CD4-positive, alpha-beta T cell (primary cell): ENCODE results near the gene GALNT3. TPM values are rescaled to one million over a fixed set of nuclear protein-coding genes. Genes with fewer than 3 reads are reported as not detected.

Experiments used
- ATAC-seq: fragments of 200-7000 bp; cut with Tn5 transposase; one replicate; pipeline ENCODE4 v1.10.0; 2022; ENCODE audit warnings: mild to moderate bottlenecking; ENCODE audit not compliant: poor library complexity
- CTCF ChIA-PET: fragments of 350-600 bp; sonication (Branson Sonifier 250); formaldehyde crosslinking; loops from one replicate; lab custom pipeline; 2021; ENCODE audit warnings: antibody characterized with exemption, inconsistent platforms; lab: Charles Lee
- POLR2A ChIA-PET: fragments of 350-600 bp; sonication (Branson Sonifier 250); formaldehyde crosslinking; loops from one replicate; lab custom pipeline; 2021; ENCODE audit warnings: antibody characterized with exemption, inconsistent platforms; lab: Charles Lee
- DNase-seq, 14 experiments: peaks; one replicate each; pipeline ENCODE4 v3.0.0-alpha.2; 2013 to 2020; ENCODE audit warnings: mixed read lengths in 2 of 14
- H3K27ac ChIP-seq, 2 donors: one replicate each; pipeline versions ENCODE4 v1.5.1 to v1.7.0; 2013; ENCODE audit warnings: low read length in 2 of 2, low read depth in 1 of 2, mild to moderate bottlenecking in 1 of 2
- H3K27me3 ChIP-seq, 2 experiments: 1 replicate in 1 of 2; 2 replicates in 1 of 2; pipeline versions ENCODE4 v1.6.1 to v1.7.0; 2013; ENCODE audit warnings: low read length in 2 of 2, control low read depth in 1 of 2, mild to moderate bottlenecking in 1 of 2, moderate library complexity in 1 of 2; ENCODE audit not compliant: insufficient read depth in 2 of 2, control insufficient read depth in 1 of 2
- H3K36me3 ChIP-seq: one replicate; pipeline ENCODE4 v1.6.1; 2013; ENCODE audit warnings: low read length, control low read depth; ENCODE audit not compliant: insufficient read depth
- H3K4me1 ChIP-seq: one replicate; pipeline ENCODE4 v1.6.1; 2013; ENCODE audit warnings: low read length, control low read depth; ENCODE audit not compliant: insufficient read depth
- H3K4me3 ChIP-seq: one replicate; pipeline ENCODE4 v1.5.1; 2013; ENCODE audit warnings: mild to moderate bottlenecking, low read length, moderate library complexity
- H3K9me3 ChIP-seq, 2 experiments: 1 replicate in 1 of 2; 2 replicates in 1 of 2; pipeline versions ENCODE4 v1.6.1 to v1.7.0; 2013; ENCODE audit warnings: low read length in 2 of 2, mild to moderate bottlenecking in 2 of 2, control low read depth in 1 of 2, moderate library complexity in 1 of 2; ENCODE audit not compliant: control insufficient read depth in 1 of 2, insufficient read depth in 1 of 2
- H3K27ac Mint-ChIP-seq: one replicate; pipeline ENCODE4 v1.8.0; 2020; ENCODE audit warnings: mixed read lengths
- H3K27me3 Mint-ChIP-seq: one replicate; pipeline ENCODE4 v1.8.0; 2021; ENCODE audit warnings: mixed read lengths
- H3K36me3 Mint-ChIP-seq: one replicate; pipeline ENCODE4 v1.8.0; 2021; ENCODE audit warnings: low read depth, mixed read lengths
- H3K4me1 Mint-ChIP-seq: one replicate; pipeline ENCODE4 v1.8.0; 2021; ENCODE audit warnings: low read depth, mixed read lengths
- H3K4me3 Mint-ChIP-seq: one replicate; pipeline ENCODE4 v1.8.0; 2020; ENCODE audit warnings: mild to moderate bottlenecking, mixed read lengths
- H3K9me3 Mint-ChIP-seq: one replicate; pipeline ENCODE4 v1.8.0; 2020; ENCODE audit warnings: mixed read lengths
- intact Hi-C, 2 experiments: fragments of 100-400 bp; cut with DNase I in 1 of 2; cut with micrococcal nuclease in 1 of 2; formaldehyde crosslinking; loops; one replicate each; pipeline versions ENCODE4 v1.15.1 to v1.9.0; 2023 to 2025; cut with DNase I, micrococcal nuclease
- total RNA-seq, 174 experiments: library from RNA in 2 of 174; stranded (reverse) in 2 of 174; gene quantifications; one replicate each; pipeline ENCODE4 v1.2.3 and lab custom pipeline; 2021 to 2026
- TF ChIP-seq, protein P1 (sequence below): fragments of 200-600 bp; IDR thresholded peaks from one replicate; pipeline ENCODE4 v1.8.0; 2022; ENCODE audit warnings: antibody characterized with exemption, mild to moderate bottlenecking

The GALNT3 gene
- total RNA-seq, 2 experiments from 2014 or later, result 2.9 to 3.3 TPM

DNA sequence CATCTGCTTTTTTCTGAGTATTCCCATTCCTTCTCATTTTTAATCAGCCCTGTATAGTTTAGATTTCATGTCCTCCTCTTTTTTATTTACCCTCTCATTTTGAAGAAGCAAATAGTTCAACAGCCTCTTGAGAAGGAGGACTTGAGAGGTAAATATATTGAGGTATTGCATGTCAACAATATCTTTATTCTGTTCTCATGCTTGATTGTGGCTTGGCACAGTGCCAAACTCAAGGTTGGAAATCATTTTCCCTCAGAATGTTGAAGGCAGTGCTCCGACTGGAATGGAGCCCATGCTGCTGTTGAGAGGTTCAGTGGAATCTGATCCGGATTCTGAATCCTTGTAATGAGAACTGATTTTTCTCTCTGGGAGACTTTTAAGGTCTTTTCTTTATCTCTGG is 31.0 kb upstream of the GALNT3 start:
- H3K4me1 ChIP-seq, result no peaks in the 10 kb centered on the region
- intact Hi-C loops, result no loop called here
- no peaks in the 10 kb centered on the region for H3K36me3 ChIP-seq
- no peak for ATAC-seq
- no peak overlapping the region for H3K4me3 ChIP-seq
- no peaks in the 10 kb centered on the region for H3K27me3 ChIP-seq
- no peaks in the 10 kb centered on the region for H3K9me3 Mint-ChIP-seq
- H3K9me3 ChIP-seq, result no peaks in the 10 kb centered on the region
- H3K27me3 Mint-ChIP-seq, result peaks cover 7% of the 10 kb centered on the region
- DNase-seq, result no peak
- CTCF ChIA-PET, result no interaction called here
- no peaks in the 10 kb centered on the region for H3K4me1 Mint-ChIP-seq
- TF ChIP-seq, protein P1, sequence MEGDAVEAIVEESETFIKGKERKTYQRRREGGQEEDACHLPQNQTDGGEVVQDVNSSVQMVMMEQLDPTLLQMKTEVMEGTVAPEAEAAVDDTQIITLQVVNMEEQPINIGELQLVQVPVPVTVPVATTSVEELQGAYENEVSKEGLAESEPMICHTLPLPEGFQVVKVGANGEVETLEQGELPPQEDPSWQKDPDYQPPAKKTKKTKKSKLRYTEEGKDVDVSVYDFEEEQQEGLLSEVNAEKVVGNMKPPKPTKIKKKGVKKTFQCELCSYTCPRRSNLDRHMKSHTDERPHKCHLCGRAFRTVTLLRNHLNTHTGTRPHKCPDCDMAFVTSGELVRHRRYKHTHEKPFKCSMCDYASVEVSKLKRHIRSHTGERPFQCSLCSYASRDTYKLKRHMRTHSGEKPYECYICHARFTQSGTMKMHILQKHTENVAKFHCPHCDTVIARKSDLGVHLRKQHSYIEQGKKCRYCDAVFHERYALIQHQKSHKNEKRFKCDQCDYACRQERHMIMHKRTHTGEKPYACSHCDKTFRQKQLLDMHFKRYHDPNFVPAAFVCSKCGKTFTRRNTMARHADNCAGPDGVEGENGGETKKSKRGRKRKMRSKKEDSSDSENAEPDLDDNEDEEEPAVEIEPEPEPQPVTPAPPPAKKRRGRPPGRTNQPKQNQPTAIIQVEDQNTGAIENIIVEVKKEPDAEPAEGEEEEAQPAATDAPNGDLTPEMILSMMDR, result no peak
- H3K36me3 Mint-ChIP-seq, result no peaks in the 10 kb centered on the region
- POLR2A ChIA-PET, result no interaction called here
- no peak overlapping the region for H3K27ac ChIP-seq
- no peak overlapping the region for H3K27ac Mint-ChIP-seq
- H3K4me3 Mint-ChIP-seq, result no peak overlapping the region

DNA sequence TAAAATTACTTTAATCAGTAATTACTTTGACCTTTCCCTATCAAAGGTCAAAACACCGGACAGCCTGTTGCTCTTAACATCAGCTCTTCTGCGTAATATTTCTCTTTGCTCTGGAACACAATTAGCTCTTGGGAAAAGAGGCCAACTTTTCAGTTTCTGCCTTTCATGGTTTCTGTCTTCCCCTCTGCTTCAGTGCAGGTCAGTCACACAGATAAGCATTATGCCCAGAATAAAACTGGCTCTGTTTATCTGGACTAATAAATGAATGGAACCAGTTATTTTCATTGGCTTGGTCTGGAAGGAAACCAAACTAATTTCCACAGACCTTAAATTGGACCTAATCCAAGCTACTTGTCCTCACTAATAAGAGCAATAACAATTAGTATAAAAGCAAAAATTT is 26.2 kb upstream of the GALNT3 start:
- no peak overlapping the region for H3K4me3 ChIP-seq
- H3K9me3 ChIP-seq, result no peaks in the 10 kb centered on the region
- CTCF ChIA-PET, result no interaction called here
- Mint-ChIP-seq H3K27me3 (peaks cover 4% of the 10 kb centered on the region), H3K27ac (no peak overlapping the region), H3K4me3 (no peak overlapping the region), H3K4me1 (no peaks in the 10 kb centered on the region), H3K9me3 (no peaks in the 10 kb centered on the region), H3K36me3 (no peaks in the 10 kb centered on the region)
- TF ChIP-seq, protein P1, result no peak
- no peak overlapping the region for H3K27ac ChIP-seq
- no peaks in the 10 kb centered on the region for H3K27me3 ChIP-seq
- ATAC-seq (no peak), DNase-seq (no peak)
- no peaks in the 10 kb centered on the region for H3K4me1 ChIP-seq
- intact Hi-C loops, result no loop called here
- no peaks in the 10 kb centered on the region for H3K36me3 ChIP-seq
- POLR2A ChIA-PET, result no interaction called here

DNA sequence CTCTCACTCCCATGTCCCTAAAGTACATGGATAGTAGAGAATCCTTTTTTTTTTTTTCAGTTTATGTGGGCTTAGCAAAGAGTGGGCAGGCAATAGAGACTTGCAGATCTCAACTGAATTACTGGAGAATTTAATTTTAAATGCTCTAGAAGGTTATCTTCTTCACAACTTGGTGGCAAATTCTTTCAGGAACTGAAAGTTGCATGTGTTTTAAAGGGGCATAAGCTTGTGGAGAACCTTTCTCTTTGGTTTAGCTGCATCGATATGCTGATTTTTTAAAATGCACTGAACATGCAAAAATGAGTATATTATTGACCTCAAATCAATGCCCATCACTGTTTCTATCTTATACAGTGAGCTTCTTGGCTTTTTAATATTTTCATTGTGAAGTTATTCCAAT is 24.9 kb upstream of the GALNT3 start:
- Mint-ChIP-seq H3K9me3 (no peaks in the 10 kb centered on the region), H3K4me3 (no peak overlapping the region), H3K4me1 (no peaks in the 10 kb centered on the region), H3K36me3 (no peaks in the 10 kb centered on the region), H3K27me3 (no peaks in the 10 kb centered on the region), H3K27ac (no peak overlapping the region)
- Histone ChIP-seq H3K36me3 (no peaks in the 10 kb centered on the region), H3K4me1 (no peaks in the 10 kb centered on the region), H3K27me3 (no peaks in the 10 kb centered on the region), H3K4me3 (no peak overlapping the region), H3K9me3 (no peaks in the 10 kb centered on the region), H3K27ac (no peak overlapping the region)
- intact Hi-C loops, result no loop called here
- POLR2A ChIA-PET, result no interaction called here
- TF ChIP-seq, protein P1, result no peak
- CTCF ChIA-PET, result no interaction called here
- no peak for ATAC-seq
- DNase-seq, result no peak
